Measurements from ENCODE around the gene TMPRSS11F. TPM values are rescaled to one million over a fixed set of nuclear protein-coding genes. Genes with fewer than 3 reads are reported as not detected.

TMPRSS11F gene
- total RNA-seq, 1 experiment from 2014 or later: not detected

DNA sequence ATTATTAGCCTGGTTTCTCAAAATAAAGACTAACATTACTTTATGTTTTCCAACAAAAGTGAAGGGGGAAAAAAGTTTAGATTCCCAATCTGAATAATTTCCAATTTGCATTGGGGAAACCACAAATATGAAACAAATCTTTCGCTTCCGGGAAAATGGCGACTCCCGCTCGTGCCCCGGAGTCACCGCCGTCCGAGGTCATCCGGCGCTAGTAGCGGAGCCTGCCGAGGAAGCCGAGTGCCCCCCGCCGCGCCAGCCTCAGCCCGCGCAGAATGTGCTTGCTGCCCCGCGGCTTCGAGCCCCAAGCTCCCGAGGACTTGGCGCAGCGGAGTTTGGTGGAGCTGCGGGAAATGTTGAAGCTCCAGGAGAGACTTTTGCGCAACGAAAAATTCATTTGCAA lies 91.4 kb downstream of the TMPRSS11F start:
- no peak overlapping the region for H3K4me3 Mint-ChIP-seq
- no peak overlapping the region for H4K91ac ChIP-seq (ENCODE audit: insufficient read length, low read depth, low read length)
- WGBS (ENCODE audit: extremely low coverage, insufficient read length, low lambda C conversion rate): no CpG with 5 or more reads among the region's 28 CpGs

More for the DNA sequence above, 91.4 kb downstream of the TMPRSS11F start:
- H3K79me1 ChIP-seq (ENCODE audit: insufficient read depth, low read depth, low read length, poor library complexity, severe bottlenecking): no peaks in the 10 kb centered on the region
- no peak overlapping the region for H3K23ac ChIP-seq (ENCODE audit: insufficient read length, low read depth, low read length)
- TF ChIP-seq, protein P1, sequence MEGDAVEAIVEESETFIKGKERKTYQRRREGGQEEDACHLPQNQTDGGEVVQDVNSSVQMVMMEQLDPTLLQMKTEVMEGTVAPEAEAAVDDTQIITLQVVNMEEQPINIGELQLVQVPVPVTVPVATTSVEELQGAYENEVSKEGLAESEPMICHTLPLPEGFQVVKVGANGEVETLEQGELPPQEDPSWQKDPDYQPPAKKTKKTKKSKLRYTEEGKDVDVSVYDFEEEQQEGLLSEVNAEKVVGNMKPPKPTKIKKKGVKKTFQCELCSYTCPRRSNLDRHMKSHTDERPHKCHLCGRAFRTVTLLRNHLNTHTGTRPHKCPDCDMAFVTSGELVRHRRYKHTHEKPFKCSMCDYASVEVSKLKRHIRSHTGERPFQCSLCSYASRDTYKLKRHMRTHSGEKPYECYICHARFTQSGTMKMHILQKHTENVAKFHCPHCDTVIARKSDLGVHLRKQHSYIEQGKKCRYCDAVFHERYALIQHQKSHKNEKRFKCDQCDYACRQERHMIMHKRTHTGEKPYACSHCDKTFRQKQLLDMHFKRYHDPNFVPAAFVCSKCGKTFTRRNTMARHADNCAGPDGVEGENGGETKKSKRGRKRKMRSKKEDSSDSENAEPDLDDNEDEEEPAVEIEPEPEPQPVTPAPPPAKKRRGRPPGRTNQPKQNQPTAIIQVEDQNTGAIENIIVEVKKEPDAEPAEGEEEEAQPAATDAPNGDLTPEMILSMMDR (conservative IDR thresholded peaks at IDR 0.05): no peak
- Mint-ChIP-seq H3K27me3 (ENCODE audit: low read depth) (no peaks in the 10 kb centered on the region), H3K27ac (no peak overlapping the region), H3K4me1 (no peaks in the 10 kb centered on the region), H3K9me3 (no peaks in the 10 kb centered on the region), H3K36me3 (ENCODE audit: insufficient read depth in 1 of 3, low read depth in 3 of 3) (no peaks in the 10 kb centered on the region)
- no peaks in the 10 kb centered on the region for H3K9me3 ChIP-seq (ENCODE audit: control insufficient read depth, low read depth, low read length)
- no peak overlapping the region for H2AFZ ChIP-seq (ENCODE audit: low read length)
- no peaks in the 10 kb centered on the region for H3K79me2 ChIP-seq (ENCODE audit: insufficient read depth, low read length)
- no peak overlapping the region for H3K27ac ChIP-seq (ENCODE audit: insufficient read length, low read depth, low read length)
- H2BK15ac ChIP-seq (ENCODE audit: low read depth, low read length): no peak overlapping the region
- H2BK120ac ChIP-seq (ENCODE audit: low read depth, low read length, poor library complexity, severe bottlenecking): no peak overlapping the region
- H3T11ph ChIP-seq (ENCODE audit: low read length): no peak overlapping the region
- H4K5ac ChIP-seq (ENCODE audit: insufficient read length, low read depth, low read length): no peak overlapping the region
- DNase-seq: no peak
- H4K8ac ChIP-seq (replicated peaks; ENCODE audit: insufficient read length, low read depth, low read length): no peak overlapping the region
- no peaks in the 10 kb centered on the region for H3K27me3 ChIP-seq (ENCODE audit: insufficient read depth, low read length)
- no peak overlapping the region for H2BK20ac ChIP-seq (ENCODE audit: low read depth, low read length, poor library complexity, severe bottlenecking)
- H3K4me2 ChIP-seq (ENCODE audit: insufficient read depth, insufficient read length, low read length): no peak overlapping the region
- H2BK12ac ChIP-seq (ENCODE audit: insufficient read length, low read depth, low read length): no peak overlapping the region
- no peak overlapping the region for H3K18ac ChIP-seq (ENCODE audit: insufficient read length, low read depth, low read length)
- H3K4me1 ChIP-seq (ENCODE audit: insufficient read depth, low read length): no peaks in the 10 kb centered on the region
- no peak overlapping the region for H2AK5ac ChIP-seq (ENCODE audit: insufficient read length, low read length)
- H4K20me1 ChIP-seq (ENCODE audit: control insufficient read depth, insufficient read depth, insufficient read length): no peaks in the 10 kb centered on the region
- no peak overlapping the region for H3K9ac ChIP-seq (ENCODE audit: extremely low read depth, insufficient read length, low read length)
- no peak overlapping the region for H3K4ac ChIP-seq (ENCODE audit: low read depth, low read length)
- no peak overlapping the region for H3K14ac ChIP-seq (ENCODE audit: insufficient read depth, low read length)
- H2BK5ac ChIP-seq (ENCODE audit: insufficient read length, low read length): no peak overlapping the region
- no peaks in the 10 kb centered on the region for H3K23me2 ChIP-seq (ENCODE audit: insufficient read length, low read depth, low read length, poor library complexity, severe bottlenecking)
- H3K56ac ChIP-seq (ENCODE audit: insufficient read length, low read depth, low read length): no peak overlapping the region
